OCI-LY7 (cell line): ENCODE data around the gene RAB3GAP2. TPM values are rescaled to one million over a fixed set of nuclear protein-coding genes. Genes with fewer than 3 reads are reported as not detected.

ENCODE experiments used
- BruUV-seq: library from RNA; stranded (reverse); fragments of 400-500 nt; replicated peaks from 2 replicates; lab custom pipeline; 2021; lab: Mats Ljungman, UMichigan
- CTCF ChIA-PET: fragments of 300-600 bp; sonication (Branson Sonifier 250); formaldehyde crosslinking; loops from one replicate; lab custom pipeline; 2022; ENCODE audit warnings: antibody characterized with exemption; ENCODE audit not compliant: unreplicated experiment; lab: Charles Lee
- POLR2A ChIA-PET: fragments of 300-600 bp; sonication (Branson Sonifier 250); formaldehyde crosslinking; loops from one replicate; lab custom pipeline; 2022; ENCODE audit warnings: antibody characterized with exemption; lab: Charles Lee
- DNase-seq: peaks from one replicate; pipeline ENCODE4 v3.0.0-alpha.2; 2015; ENCODE audit warnings: low spot score
- H2AFZ ChIP-seq: fragments of 200-600 bp; sonication (generic), shearing (Covaris generic); 2 replicates; pipeline ENCODE4 v1.6.1; 2014; ENCODE audit warnings: mild to moderate bottlenecking, antibody characterized with exemption, low read length, moderate library complexity
- H3K27ac ChIP-seq: fragments of 200-600 bp; sonication (generic); 2 replicates; pipeline ENCODE4 v1.5.1; 2014; ENCODE audit warnings: mixed run types, low read depth, mild to moderate bottlenecking, moderate library complexity, low read length, inconsistent platforms; ENCODE audit not compliant: poor library complexity, severe bottlenecking
- H3K36me3 ChIP-seq: fragments of 200-600 bp; sonication (generic); 2 replicates; pipeline ENCODE4 v1.6.1; 2014; ENCODE audit warnings: mild to moderate bottlenecking, antibody characterized with exemption, low read length, moderate library complexity, mixed read lengths; ENCODE audit not compliant: insufficient read depth
- H3K4me1 ChIP-seq: fragments of 200-600 bp; sonication (generic); 2 replicates; pipeline ENCODE4 v1.5.1; 2014; ENCODE audit warnings: mild to moderate bottlenecking, low read length; ENCODE audit not compliant: insufficient read depth, poor library complexity, severe bottlenecking
- H3K4me2 ChIP-seq: fragments of 200-600 bp; sonication (generic); 2 replicates; pipeline ENCODE4 v1.6.1; 2014; ENCODE audit warnings: mild to moderate bottlenecking, low read length
- H3K4me3 ChIP-seq: fragments of 200-600 bp; sonication (generic); 2 replicates; pipeline ENCODE4 v1.5.1; 2014; ENCODE audit warnings: mild to moderate bottlenecking, low read depth, low read length; ENCODE audit not compliant: poor library complexity, severe bottlenecking
- H3K79me2 ChIP-seq: fragments of 200-600 bp; sonication (generic); 2 replicates; pipeline ENCODE4 v1.6.1; 2016; ENCODE audit warnings: low read depth, mild to moderate bottlenecking, low read length, moderate library complexity, mixed read lengths; ENCODE audit not compliant: insufficient read depth
- H3K9me2 ChIP-seq: fragments of 200-600 bp; sonication (generic); 2 replicates; pipeline ENCODE4 v1.6.1; 2016; ENCODE audit warnings: mild to moderate bottlenecking, low read length, mixed read lengths; ENCODE audit not compliant: insufficient read depth
- H3K9me3 ChIP-seq: fragments of 200-600 bp; sonication (generic); 2 replicates; pipeline ENCODE4 v1.6.1; 2014; ENCODE audit warnings: mild to moderate bottlenecking, mixed run types, low read length, mixed read lengths
- H4K20me1 ChIP-seq: fragments of 200-600 bp; sonication (generic); 2 replicates; pipeline ENCODE4 v1.6.1; 2014; ENCODE audit warnings: mild to moderate bottlenecking, antibody characterized with exemption, low read length, moderate library complexity, mixed read lengths; ENCODE audit not compliant: insufficient read depth
- EZH2phosphoT487 ChIP-seq: fragments of 200-600 bp; sonication (generic); IDR thresholded peaks from 2 replicates; pipeline ENCODE4 v1.6.1; 2018; ENCODE audit warnings: low read depth, borderline replicate concordance, mild to moderate bottlenecking, mixed run types, antibody characterized with exemption, low read length, moderate library complexity, mixed read lengths
- intact Hi-C: fragments of 100-400 bp; cut with micrococcal nuclease; formaldehyde crosslinking; loops from one replicate; pipeline ENCODE4 v1.10.0; 2022; ENCODE audit not compliant: unreplicated experiment
- total RNA-seq, 2 experiments: library from RNA; depleted of rRNA in 1 of 2; stranded (reverse); fragments of >200 nt in 1 of 2; shearing (Covaris generic) in 1 of 2; gene quantifications; 2 replicates each; pipeline ENCODE4 v1.2.3, GENCODE V29; 2014 to 2022
- TF ChIP-seq, protein P1 (sequence below): fragments of 200-600 bp; sonication (generic); conservative IDR thresholded peaks from 2 replicates; pipeline ENCODE4 v1.5.1; 2014; ENCODE audit warnings: mild to moderate bottlenecking, antibody characterized with exemption, low read length, moderate library complexity, mixed read lengths

RAB3GAP2 gene
- total RNA-seq, 2 experiments from 2014 or later, result 16.9 to 41.1 TPM

DNA sequence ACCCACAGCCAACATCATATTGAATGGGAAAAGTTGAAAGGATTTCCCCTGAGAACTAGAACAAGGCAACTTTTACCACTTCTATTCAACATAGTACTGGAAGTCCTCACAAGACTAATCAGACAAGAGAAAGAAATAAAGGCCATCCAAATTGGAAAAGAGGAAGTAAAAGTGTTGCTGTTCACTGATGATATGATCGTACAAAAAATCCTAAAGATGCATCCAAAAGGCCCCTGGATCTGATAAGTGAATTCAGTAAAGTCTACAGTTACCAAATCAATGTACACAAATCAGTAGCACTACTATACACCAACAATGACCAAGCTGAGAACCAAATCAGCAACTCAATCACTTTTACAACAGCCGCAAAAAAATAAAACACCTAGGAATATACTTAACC is 28.3 kb downstream of the RAB3GAP2 start:
- DNase-seq, result no peak
- POLR2A ChIA-PET, result no interaction called here
- peaks cover 50% of the 10 kb centered on the region; the same call in 1 of the 2 replicates for H3K79me2 ChIP-seq

DNA sequence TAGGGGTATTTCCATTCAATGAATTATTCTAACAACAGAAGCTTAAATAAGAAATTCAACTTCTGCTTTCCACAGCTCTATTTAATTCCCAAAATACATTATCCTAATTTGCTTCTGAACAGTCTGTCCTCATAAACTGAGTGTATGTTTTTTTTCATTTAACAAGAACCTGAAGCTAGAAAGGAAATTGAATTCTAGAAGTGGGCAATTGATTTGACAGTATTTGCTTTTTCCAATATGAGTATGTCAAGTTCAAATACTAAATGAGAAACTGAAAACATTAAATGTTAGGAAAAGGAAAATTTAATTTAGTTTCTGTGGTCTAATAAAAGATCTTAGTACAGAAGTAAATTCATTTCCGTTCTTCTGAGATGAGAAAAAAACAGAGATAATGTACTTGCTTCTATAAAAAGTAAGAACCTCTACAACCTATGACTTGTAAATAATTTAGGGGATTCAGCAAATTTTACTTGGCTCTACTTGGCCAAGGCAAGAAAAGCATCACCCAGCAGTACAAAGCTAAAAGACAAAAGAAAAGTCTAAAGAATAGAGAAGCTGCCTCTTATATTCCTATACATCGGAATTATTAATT is 31.1 kb downstream of the RAB3GAP2 start:
- Histone ChIP-seq H3K4me3 (peak overlapping the region; percentile 16), H2AFZ (no peak overlapping the region), H3K27ac (no peak overlapping the region), H3K79me2 (peaks cover 53% of the 10 kb centered on the region; the same call in 1 of the 2 replicates), H3K36me3 (peaks cover 5% of the 10 kb centered on the region; the same call in 1 of the 2 replicates), H3K4me1 (peaks cover 9% of the 10 kb centered on the region), H4K20me1 (no peaks in the 10 kb centered on the region), H3K4me2 (peak overlapping the region; percentile 42), H3K9me2 (no peaks in the 10 kb centered on the region), H3K9me3 (peaks cover 5% of the 10 kb centered on the region; the same call in 1 of the 2 replicates)
- CTCF ChIA-PET, result no interaction called here
- DNase-seq, result no peak
- POLR2A ChIA-PET, result interaction anchor here (0.5 to 1.0 kb wide), 4 partner anchors 16 to 196 kb away, joined by 3 to 4 read pairs (median 3); no protein-coding TSS in a partner anchor
- TF ChIP-seq, protein P1, sequence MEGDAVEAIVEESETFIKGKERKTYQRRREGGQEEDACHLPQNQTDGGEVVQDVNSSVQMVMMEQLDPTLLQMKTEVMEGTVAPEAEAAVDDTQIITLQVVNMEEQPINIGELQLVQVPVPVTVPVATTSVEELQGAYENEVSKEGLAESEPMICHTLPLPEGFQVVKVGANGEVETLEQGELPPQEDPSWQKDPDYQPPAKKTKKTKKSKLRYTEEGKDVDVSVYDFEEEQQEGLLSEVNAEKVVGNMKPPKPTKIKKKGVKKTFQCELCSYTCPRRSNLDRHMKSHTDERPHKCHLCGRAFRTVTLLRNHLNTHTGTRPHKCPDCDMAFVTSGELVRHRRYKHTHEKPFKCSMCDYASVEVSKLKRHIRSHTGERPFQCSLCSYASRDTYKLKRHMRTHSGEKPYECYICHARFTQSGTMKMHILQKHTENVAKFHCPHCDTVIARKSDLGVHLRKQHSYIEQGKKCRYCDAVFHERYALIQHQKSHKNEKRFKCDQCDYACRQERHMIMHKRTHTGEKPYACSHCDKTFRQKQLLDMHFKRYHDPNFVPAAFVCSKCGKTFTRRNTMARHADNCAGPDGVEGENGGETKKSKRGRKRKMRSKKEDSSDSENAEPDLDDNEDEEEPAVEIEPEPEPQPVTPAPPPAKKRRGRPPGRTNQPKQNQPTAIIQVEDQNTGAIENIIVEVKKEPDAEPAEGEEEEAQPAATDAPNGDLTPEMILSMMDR, result no peak
- no peak for TF ChIP-seq EZH2phosphoT487
- intact Hi-C loops, result no loop called here
- no TSS peak for BruUV-seq

More for the DNA sequence above, 28.3 kb downstream of the RAB3GAP2 start:
- no peak overlapping the region for H3K4me3 ChIP-seq
- H3K27ac ChIP-seq, result no peak overlapping the region
- H4K20me1 ChIP-seq, result no peaks in the 10 kb centered on the region
- H3K36me3 ChIP-seq, result peaks cover 20% of the 10 kb centered on the region
- no peaks in the 10 kb centered on the region for H3K9me2 ChIP-seq
- H2AFZ ChIP-seq, result no peak overlapping the region
- H3K4me1 ChIP-seq, result peaks cover 9% of the 10 kb centered on the region
- intact Hi-C loops, result no loop called here
- CTCF ChIA-PET, result no interaction called here
- TF ChIP-seq, protein P1, result no peak
- TF ChIP-seq EZH2phosphoT487, result no peak
- peaks cover 10% of the 10 kb centered on the region for H3K9me3 ChIP-seq
- H3K4me2 ChIP-seq, result no peak overlapping the region
- no TSS peak for BruUV-seq

DNA sequence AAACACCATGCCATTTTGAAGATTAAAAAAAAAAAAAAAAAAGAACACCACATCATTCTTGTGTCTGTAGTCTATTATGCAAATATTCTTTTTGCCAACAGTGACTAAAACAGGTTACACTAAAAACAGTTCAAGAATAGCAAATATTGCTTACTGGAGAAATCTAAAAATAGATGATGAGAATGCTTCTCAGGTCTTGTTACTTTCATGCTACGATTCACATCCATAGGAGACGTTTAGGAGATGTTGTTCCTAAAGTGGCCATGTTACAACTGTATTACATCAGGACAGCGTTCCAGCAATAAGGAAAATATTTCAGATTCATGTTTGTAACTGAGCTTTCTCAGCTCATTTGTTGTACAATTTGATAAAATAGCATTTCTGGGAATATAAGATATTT is 32.3 kb downstream of the RAB3GAP2 start:
- Histone ChIP-seq H3K79me2 (peaks cover 57% of the 10 kb centered on the region; the same call in 1 of the 2 replicates), H3K9me2 (no peaks in the 10 kb centered on the region), H3K4me1 (peaks cover 9% of the 10 kb centered on the region), H2AFZ (no peak overlapping the region), H3K4me2 (no peak overlapping the region), H3K27ac (no peak overlapping the region), H3K36me3 (peaks cover 5% of the 10 kb centered on the region; the same call in 1 of the 2 replicates), H3K4me3 (no peak overlapping the region), H3K9me3 (peaks cover 5% of the 10 kb centered on the region; the same call in 1 of the 2 replicates), H4K20me1 (no peaks in the 10 kb centered on the region)
- no peak for DNase-seq
- no TSS peak for BruUV-seq
- POLR2A ChIA-PET, result interaction anchor here (0.6 to 1.4 kb wide), 6 partner anchors 12 to 230 kb away, joined by 3 to 5 read pairs (median 4); no protein-coding TSS in a partner anchor
- TF ChIP-seq, protein P1, result no peak
- no peak for TF ChIP-seq EZH2phosphoT487
- intact Hi-C loops, result no loop called here
- CTCF ChIA-PET, result no interaction called here
